ENCODE measurements around the gene ADAMTSL2.

The ADAMTSL2 gene

GRCh38 chr9:133553973-133554713 is 19.6 kb downstream of the ADAMTSL2 start:
- no peak overlapping the region for H3K4me3 ChIP-seq (ENCODE audit: low read depth, low read length)
- in situ Hi-C loops (cut with HindIII; ENCODE audit: low sequenced_read_pairs), result no loop called here
- TF ChIP-seq CTCF (IDR thresholded peaks at IDR 0.05; ENCODE audit: low read depth, low read length, missing control alignments), result no peak
- no peak for DNase-seq (ENCODE audit: low read depth)

- in situ Hi-C loops (cut with HindIII; ENCODE audit: low sequenced_read_pairs), result no loop called here
- no peak for TF ChIP-seq CTCF (IDR thresholded peaks at IDR 0.05; ENCODE audit: low read depth, low read length, missing control alignments)
- DNase-seq (ENCODE audit: low read depth), result no peak
- H3K4me3 ChIP-seq (ENCODE audit: low read depth, low read length), result no peak overlapping the region
Observed at GRCh38 chr9:133554729-133555128, 20.2 kb downstream of the ADAMTSL2 start.

- DNase-seq (ENCODE audit: low read depth), result no peak
- in situ Hi-C loops (cut with HindIII; ENCODE audit: low sequenced_read_pairs), result no loop called here
- TF ChIP-seq CTCF (IDR thresholded peaks at IDR 0.05; ENCODE audit: low read depth, low read length, missing control alignments), result no peak
- H3K4me3 ChIP-seq (ENCODE audit: low read depth, low read length), result no peak overlapping the region
Observed at GRCh38 chr9:133556354-133556753, 21.9 kb downstream of the ADAMTSL2 start.

DNA sequence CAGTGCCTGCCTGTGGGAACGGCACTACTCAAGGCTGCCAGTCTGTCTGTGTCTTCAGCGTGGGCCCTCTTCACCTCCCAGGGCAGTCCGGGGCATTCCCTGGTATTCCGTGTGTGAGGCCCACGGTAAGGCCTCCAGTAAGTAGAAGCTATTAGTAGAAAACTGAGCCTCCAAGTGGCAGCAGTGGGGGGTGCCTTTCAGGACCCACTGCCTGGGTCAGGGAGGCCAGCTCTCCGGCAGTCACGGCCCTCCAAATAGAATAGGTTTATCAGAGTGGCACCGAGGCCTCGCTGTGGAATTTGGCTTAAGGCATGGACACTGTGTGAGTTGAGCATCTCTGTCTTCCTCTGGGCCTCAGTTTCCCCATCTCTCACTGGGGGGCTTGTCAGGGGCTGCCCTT is 23.1 kb downstream of the ADAMTSL2 start:
- no peak for DNase-seq (ENCODE audit: low read depth)
- H3K4me3 ChIP-seq (ENCODE audit: low read depth, low read length), result no peak overlapping the region
- in situ Hi-C loops (cut with HindIII; ENCODE audit: low sequenced_read_pairs), result no loop called here
- no peak for TF ChIP-seq CTCF (IDR thresholded peaks at IDR 0.05; ENCODE audit: low read depth, low read length, missing control alignments)

DNA sequence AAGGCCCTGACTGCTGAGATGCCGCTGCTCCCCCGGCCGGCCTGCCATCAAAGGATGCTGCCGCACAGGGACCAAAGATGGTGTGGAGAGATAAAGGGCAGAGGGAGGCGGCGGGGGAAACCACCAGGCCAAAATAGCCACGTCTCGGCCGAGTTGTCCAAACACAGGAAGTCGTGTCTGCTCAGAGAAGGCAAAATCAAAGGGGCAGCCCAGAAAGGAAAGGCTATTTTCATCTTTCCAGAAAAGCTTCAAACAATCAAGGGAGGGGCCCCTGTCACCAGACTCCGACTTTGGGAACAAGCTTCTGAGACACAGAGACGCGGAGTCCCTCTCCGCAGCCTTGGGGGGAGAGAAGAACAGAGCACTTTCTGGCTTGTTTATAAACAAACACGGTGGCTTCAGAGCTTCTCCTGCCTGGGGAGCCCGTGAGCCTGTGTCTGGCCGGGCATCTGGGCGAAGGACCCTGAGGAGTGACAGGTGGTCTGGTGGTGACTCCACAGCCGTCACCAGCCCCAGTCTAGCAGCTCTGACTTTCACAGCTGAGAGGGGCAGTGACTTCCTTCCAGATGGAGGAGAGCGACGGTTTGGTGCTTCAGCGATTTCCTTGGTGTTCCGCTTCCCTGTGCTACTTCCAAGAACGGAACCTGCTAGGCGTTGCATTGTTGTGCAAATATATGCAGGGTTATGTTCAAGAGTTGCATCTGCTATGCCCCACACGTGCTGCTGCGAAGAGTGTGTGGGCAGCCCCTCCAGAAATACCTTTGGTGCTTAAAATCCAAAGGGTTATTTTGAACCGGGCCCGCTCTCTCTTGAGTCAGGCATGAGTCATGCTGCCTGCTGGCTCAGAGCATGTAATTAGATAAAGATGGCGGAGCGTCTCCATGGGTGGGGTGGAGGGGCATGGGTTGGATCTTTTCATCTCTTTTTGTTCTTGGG is 24.0 kb downstream of the ADAMTSL2 start:
- TF ChIP-seq CTCF (IDR thresholded peaks at IDR 0.05; ENCODE audit: low read depth, low read length, missing control alignments), result no peak
- DNase-seq (ENCODE audit: low read depth), result peak; percentile 65
- in situ Hi-C loops (cut with HindIII; ENCODE audit: low sequenced_read_pairs), result no loop called here
- H3K4me3 ChIP-seq (ENCODE audit: low read depth, low read length), result no peak overlapping the region

GRCh38 chr9:133560311-133560710 is 25.8 kb downstream of the ADAMTSL2 start:
- in situ Hi-C loops (cut with HindIII; ENCODE audit: low sequenced_read_pairs), result no loop called here
- peak; percentile 15 for DNase-seq (ENCODE audit: low read depth)
- no peak for TF ChIP-seq CTCF (IDR thresholded peaks at IDR 0.05; ENCODE audit: low read depth, low read length, missing control alignments)
- H3K4me3 ChIP-seq (ENCODE audit: low read depth, low read length), result no peak overlapping the region

All from astrocyte of the cerebellum (primary cell).